ENCODE data around the gene LRRC26.

Gene LRRC26

DNA sequence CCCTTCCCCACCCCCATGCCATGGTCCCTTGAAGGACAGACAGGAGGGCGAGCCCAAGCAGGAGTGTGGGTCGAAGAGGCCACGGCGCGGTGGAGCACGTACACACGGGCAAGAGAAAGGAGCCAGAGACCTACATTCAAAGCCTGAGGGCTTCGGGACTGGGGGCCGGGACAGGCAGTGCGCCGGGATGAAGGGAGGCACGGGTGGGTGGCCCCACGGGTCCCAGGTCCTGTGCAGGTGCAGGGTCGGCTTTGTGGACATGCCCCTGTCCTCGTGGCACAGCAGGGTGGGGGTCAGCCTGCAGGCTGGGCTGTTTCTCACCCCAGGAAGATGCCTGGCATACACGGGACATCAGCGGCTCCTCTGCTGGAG lies 9.8 kb downstream of the LRRC26 start:
- Histone ChIP-seq H3K27me3 (ENCODE audit: insufficient read depth, poor library complexity, severe bottlenecking) (peaks cover 71% of the 10 kb centered on the region), H3K4me3 (replicated peaks; ENCODE audit: insufficient read depth, low read length) (no peak overlapping the region), H3K27ac (replicated peaks) (no peak overlapping the region)
- TF ChIP-seq POLR2AphosphoS5 (IDR thresholded peaks at IDR 0.05; ENCODE audit: low read depth) (no peak), GABPA (IDR thresholded peaks at IDR 0.05; ENCODE audit: low read depth) (no peak), SPI1 (IDR thresholded peaks at IDR 0.05; ENCODE audit: borderline replicate concordance, low read depth) (no peak)
- TF ChIP-seq, protein P1, sequence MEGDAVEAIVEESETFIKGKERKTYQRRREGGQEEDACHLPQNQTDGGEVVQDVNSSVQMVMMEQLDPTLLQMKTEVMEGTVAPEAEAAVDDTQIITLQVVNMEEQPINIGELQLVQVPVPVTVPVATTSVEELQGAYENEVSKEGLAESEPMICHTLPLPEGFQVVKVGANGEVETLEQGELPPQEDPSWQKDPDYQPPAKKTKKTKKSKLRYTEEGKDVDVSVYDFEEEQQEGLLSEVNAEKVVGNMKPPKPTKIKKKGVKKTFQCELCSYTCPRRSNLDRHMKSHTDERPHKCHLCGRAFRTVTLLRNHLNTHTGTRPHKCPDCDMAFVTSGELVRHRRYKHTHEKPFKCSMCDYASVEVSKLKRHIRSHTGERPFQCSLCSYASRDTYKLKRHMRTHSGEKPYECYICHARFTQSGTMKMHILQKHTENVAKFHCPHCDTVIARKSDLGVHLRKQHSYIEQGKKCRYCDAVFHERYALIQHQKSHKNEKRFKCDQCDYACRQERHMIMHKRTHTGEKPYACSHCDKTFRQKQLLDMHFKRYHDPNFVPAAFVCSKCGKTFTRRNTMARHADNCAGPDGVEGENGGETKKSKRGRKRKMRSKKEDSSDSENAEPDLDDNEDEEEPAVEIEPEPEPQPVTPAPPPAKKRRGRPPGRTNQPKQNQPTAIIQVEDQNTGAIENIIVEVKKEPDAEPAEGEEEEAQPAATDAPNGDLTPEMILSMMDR (IDR thresholded peaks at IDR 0.05; ENCODE audit: insufficient read depth, low read length), result no peak
- TF ChIP-seq, protein P2, sequence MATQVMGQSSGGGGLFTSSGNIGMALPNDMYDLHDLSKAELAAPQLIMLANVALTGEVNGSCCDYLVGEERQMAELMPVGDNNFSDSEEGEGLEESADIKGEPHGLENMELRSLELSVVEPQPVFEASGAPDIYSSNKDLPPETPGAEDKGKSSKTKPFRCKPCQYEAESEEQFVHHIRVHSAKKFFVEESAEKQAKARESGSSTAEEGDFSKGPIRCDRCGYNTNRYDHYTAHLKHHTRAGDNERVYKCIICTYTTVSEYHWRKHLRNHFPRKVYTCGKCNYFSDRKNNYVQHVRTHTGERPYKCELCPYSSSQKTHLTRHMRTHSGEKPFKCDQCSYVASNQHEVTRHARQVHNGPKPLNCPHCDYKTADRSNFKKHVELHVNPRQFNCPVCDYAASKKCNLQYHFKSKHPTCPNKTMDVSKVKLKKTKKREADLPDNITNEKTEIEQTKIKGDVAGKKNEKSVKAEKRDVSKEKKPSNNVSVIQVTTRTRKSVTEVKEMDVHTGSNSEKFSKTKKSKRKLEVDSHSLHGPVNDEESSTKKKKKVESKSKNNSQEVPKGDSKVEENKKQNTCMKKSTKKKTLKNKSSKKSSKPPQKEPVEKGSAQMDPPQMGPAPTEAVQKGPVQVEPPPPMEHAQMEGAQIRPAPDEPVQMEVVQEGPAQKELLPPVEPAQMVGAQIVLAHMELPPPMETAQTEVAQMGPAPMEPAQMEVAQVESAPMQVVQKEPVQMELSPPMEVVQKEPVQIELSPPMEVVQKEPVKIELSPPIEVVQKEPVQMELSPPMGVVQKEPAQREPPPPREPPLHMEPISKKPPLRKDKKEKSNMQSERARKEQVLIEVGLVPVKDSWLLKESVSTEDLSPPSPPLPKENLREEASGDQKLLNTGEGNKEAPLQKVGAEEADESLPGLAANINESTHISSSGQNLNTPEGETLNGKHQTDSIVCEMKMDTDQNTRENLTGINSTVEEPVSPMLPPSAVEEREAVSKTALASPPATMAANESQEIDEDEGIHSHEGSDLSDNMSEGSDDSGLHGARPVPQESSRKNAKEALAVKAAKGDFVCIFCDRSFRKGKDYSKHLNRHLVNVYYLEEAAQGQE (IDR thresholded peaks at IDR 0.05; ENCODE audit: insufficient replicate concordance, low read depth), result no peak
- no peak for DNase-seq (ENCODE audit: low read depth in 1 of 2, low spot score in 1 of 2)

DNA sequence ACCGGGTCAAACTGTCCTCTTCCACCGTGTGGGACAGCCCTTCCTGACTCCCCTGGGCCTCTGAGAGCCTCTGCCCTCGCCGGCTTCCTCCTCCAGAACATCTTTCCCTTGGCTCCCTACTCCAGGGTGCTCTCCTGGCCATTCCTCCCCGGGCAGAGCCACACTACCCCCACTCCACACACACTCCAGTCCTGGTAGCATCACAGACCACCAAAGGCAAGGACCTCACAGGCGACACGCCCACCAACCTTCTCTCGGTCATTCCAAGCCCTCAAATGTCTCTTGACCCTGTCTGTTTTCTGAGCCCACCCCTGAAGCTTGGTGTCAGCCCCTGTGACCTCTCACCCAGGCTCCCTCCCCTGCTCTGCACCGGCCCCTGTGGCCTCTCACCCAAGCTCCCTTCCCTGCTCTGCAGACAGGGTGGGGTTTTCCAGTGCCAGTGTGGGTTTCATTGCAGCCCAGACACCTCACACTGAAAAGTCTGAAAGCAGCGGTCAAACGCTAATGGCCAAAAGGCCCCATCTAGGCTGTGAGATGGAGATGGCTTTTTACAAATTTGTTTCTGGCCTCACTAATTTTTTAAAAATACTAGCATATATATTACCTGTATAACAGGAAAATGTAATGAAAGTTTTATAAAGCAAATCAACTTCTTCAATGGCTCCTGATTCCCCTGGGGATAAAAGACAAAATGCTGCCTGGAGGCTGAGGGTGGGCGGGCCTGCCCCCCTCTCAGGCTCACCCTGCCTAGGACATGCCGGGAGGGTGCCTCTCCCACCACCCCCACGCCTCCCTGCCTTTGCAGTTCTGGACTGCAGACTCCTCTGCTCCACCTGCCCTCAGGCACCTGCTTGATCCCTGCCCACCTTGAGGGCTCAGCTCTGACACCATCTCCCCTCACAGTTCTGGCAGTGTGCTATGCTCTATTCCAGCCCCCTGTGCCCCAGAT lies 10.5 kb downstream of the LRRC26 start:
- Histone ChIP-seq H3K27ac (replicated peaks) (no peak overlapping the region), H3K27me3 (ENCODE audit: insufficient read depth, poor library complexity, severe bottlenecking) (peaks cover 68% of the 10 kb centered on the region), H3K4me3 (replicated peaks; ENCODE audit: insufficient read depth, low read length) (no peak overlapping the region)
- no peak for DNase-seq (ENCODE audit: low read depth in 1 of 2, low spot score in 1 of 2)
- TF ChIP-seq SPI1 (IDR thresholded peaks at IDR 0.05; ENCODE audit: borderline replicate concordance, low read depth), result no peak
- no peak for TF ChIP-seq GABPA (IDR thresholded peaks at IDR 0.05; ENCODE audit: low read depth)
- TF ChIP-seq, protein P1 (IDR thresholded peaks at IDR 0.05; ENCODE audit: insufficient read depth, low read length), result no peak
- no peak for TF ChIP-seq POLR2AphosphoS5 (IDR thresholded peaks at IDR 0.05; ENCODE audit: low read depth)
- TF ChIP-seq, protein P2 (IDR thresholded peaks at IDR 0.05; ENCODE audit: insufficient replicate concordance, low read depth), result no peak

GRCh38 chr9:137158625-137159024 lies 11.2 kb downstream of the LRRC26 start:
- TF ChIP-seq POLR2AphosphoS5 (IDR thresholded peaks at IDR 0.05; ENCODE audit: low read depth) (no peak), SPI1 (IDR thresholded peaks at IDR 0.05; ENCODE audit: borderline replicate concordance, low read depth) (no peak), GABPA (IDR thresholded peaks at IDR 0.05; ENCODE audit: low read depth) (no peak)
- TF ChIP-seq, protein P1 (IDR thresholded peaks at IDR 0.05; ENCODE audit: insufficient read depth, low read length), result no peak
- TF ChIP-seq, protein P2 (IDR thresholded peaks at IDR 0.05; ENCODE audit: insufficient replicate concordance, low read depth), result no peak
- H3K27me3 ChIP-seq (ENCODE audit: insufficient read depth, poor library complexity, severe bottlenecking), result peaks cover 60% of the 10 kb centered on the region
- DNase-seq (ENCODE audit: low read depth in 1 of 2, low spot score in 1 of 2), result no peak
- no peak overlapping the region for H3K27ac ChIP-seq (replicated peaks)
- H3K4me3 ChIP-seq (replicated peaks; ENCODE audit: insufficient read depth, low read length), result no peak overlapping the region

Measured in HL-60 (cell line).